GM20000 (cell line): ENCODE data around the gene CD302.
"Not testable (repeated sequence)": the region's sequence is repeated elsewhere in the genome, so short reads cannot be mapped to it uniquely, and the experiment has no call there.

Source experiments
- DNase-seq: peaks from one replicate; pipeline ENCODE4 v3.0.0; 2012; ENCODE audit warnings: low spot score
- TF ChIP-seq, protein P1 (sequence below): IDR thresholded peaks from 2 replicates; pipeline ENCODE4 v1.5.1; 2012; ENCODE audit warnings: mild to moderate bottlenecking, control low read depth; ENCODE audit errors: extremely low read depth, missing control alignments

The CD302 gene

DNA sequence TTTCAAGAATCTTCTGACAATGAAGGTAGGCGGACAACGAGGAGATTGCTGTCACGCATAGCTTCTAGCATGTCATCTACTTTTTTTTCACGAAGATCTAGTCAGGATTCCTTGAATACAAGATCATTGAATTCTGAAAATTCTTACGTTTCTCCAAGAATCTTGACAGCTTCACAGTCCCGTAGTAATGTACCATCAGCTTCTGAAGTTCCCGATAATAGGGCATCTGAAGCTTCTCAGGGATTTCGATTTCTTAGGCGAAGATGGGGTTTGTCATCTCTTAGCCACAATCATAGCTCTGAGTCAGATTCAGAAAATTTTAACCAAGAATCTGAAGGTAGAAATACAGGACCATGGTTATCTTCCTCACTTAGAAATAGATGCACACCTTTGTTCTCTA lies 49.9 kb downstream of the CD302 start:
- TF ChIP-seq, protein P1, sequence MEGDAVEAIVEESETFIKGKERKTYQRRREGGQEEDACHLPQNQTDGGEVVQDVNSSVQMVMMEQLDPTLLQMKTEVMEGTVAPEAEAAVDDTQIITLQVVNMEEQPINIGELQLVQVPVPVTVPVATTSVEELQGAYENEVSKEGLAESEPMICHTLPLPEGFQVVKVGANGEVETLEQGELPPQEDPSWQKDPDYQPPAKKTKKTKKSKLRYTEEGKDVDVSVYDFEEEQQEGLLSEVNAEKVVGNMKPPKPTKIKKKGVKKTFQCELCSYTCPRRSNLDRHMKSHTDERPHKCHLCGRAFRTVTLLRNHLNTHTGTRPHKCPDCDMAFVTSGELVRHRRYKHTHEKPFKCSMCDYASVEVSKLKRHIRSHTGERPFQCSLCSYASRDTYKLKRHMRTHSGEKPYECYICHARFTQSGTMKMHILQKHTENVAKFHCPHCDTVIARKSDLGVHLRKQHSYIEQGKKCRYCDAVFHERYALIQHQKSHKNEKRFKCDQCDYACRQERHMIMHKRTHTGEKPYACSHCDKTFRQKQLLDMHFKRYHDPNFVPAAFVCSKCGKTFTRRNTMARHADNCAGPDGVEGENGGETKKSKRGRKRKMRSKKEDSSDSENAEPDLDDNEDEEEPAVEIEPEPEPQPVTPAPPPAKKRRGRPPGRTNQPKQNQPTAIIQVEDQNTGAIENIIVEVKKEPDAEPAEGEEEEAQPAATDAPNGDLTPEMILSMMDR = no peak
- DNase-seq = no peak

DNA sequence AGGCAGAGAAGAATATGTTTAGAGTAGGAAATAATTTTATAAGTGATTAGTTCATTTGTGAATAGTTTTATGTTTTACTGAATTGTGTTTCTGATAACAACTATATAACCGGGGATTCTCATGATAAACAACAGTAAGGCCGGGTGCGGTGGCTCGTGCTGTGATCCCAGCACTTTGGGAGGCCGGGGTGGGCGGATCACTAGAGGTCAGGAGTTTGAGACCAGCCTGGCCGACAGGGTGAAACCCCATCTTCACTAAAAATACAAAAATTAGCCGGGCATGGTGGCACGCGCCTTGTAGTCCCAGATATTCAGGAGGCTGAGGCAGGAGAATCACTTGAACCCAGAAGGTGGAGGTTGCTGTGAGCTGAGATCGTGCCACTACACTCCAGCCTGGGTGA lies 52.8 kb downstream of the CD302 start:
- not testable (repeated sequence) for DNase-seq

DNA sequence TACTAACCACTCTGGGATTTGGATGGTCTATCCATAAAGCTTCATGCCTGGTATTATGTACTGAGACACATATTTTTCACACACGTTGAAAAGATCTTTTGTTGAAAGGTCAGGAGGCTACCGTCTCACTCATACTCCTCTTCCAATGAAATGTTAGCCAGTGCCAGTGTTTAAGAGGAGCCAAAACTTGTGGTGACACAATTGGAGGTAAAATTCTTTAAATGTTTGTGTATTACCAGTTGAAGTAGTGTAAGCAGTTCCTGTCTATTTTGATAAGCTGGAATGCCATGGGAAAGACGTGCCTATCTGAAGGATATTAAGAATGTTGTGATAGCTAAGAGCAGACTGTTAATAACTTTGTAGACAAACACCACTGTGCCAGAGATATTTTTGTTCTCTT lies 53.6 kb downstream of the CD302 start:
- TF ChIP-seq, protein P1 = no peak
- no peak for DNase-seq

DNA sequence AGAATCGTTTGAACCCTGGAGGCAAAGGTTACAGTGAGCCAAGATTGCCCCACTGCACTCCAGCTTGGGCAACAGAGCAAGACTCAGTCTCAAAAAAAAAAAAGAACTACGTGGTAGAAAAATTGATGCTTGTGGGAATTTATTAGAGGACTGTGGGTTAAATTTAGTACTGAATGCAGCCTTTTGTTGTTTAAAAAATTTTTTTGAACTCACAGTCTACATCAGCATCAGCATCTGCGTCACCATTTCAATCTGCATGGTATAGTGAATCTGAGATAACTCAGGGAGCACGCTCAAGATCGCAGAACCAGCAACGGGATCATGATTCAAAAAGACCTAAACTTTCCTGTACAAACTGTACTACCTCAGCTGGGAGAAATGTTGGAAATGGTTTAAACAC lies 55.2 kb downstream of the CD302 start:
- TF ChIP-seq, protein P1 = no peak
- DNase-seq = no peak

DNA sequence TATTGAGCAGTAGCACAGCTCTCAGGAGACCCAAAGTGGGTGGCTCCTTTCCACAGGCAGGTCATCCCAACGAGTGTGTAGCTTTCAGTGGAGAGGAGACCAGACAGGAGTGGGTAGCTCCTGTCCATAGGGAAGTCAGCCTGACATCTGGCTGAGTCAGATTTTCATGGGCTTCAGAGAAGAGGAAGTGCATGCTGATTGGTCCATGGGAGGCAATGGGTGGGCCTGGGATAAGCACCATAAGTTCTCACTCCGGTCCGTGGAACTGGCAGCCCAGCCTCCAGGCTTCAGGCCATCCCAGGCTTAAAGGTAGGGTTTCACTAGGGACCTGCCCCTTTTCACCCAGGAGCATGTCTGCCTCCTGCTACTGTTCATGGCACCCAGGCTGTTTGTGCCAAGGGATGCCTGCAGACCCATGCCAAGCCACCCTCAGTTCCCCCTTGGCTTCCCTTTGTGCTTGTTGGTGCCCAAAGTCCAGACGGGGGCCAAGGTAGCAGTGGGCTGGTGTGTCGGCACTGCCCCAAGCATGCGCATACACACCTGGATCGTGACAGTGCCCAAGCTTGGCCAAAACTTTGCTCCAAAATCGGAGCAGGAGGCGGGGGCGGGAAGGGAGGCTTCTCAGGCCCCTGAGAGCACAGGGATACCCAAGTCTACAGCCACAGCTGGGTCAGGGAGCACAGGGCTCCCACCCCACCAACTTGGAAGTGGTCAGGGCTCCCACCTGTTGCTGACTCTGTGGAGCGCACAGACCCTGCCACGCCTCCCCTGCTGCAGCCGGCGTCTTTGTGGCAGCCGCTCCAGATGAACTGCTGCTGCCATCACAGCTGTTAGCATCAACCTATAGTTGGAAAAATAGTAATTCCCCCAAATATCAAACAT lies 59.3 kb downstream of the CD302 start:
- TF ChIP-seq, protein P1 = no peak
- DNase-seq = no peak

DNA sequence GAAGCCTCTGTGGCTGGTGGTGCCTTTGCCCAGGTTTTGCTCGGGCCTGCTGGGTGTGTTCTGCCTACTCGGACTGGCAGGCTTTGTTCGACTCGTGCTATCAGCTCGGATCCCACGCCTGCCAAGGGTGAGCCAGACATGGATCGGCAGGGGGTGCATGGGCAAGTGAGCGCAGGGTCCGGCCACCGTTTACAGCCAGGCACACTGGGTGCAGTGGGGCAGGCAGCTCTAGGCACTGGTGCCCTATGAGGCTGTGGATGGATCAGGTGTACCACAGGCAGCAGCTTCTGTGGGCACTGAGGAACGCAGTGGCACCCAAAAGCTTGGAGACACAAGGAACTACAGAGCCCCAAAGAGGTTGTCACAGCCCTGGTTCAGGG lies 60.1 kb downstream of the CD302 start:
- TF ChIP-seq, protein P1 = no peak
- DNase-seq = no peak

DNA sequence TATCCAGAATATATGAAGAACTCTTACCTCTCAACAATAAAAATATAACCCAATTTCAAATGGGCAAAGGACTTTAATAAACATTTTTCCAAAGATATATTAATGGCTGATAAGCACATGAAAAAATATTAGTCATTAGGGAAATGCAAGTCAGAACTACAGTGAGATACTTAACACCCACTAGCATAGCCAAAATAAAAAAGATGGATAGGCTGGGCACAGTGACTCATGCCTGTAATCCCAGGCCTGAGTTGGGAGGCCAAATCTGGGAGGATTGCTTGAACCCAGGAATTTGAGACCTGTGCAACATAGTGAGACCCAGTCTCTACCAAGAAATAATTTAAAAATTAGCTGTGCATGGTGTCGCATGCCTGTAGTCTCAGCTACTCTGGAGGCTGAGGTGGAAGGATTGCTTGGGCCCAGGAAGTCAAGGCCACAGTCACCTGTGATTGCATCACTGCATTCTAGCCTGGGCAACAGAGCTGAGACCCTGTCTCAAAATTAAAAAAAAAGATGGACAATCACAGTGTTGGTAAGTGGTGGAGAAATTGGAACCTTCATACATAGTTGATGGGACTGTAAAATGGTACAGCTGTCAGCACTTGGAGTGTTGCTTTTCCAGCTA lies 60.6 kb downstream of the CD302 start:
- no peak for DNase-seq
- TF ChIP-seq, protein P1 = no peak
